Measurements from ENCODE around the gene SERPINA4. TPM values are rescaled to one million over a fixed set of nuclear protein-coding genes. Genes with fewer than 3 reads are reported as not detected.
"Not testable (repeated sequence)": the region's sequence is repeated elsewhere in the genome, so short reads cannot be mapped to it uniquely, and the experiment has no call there.

SERPINA4 gene
- polyA plus RNA-seq, 1 donor, result not detected

GRCh38 chr14:94591073-94591472 is 29.8 kb downstream of the SERPINA4 start:
- DNase-seq (ENCODE audit: low read depth), result no peak

GRCh38 chr14:94591871-94592270 is 30.6 kb downstream of the SERPINA4 start:
- no peak for DNase-seq (ENCODE audit: low read depth)

GRCh38 chr14:94592457-94592856 is 31.2 kb downstream of the SERPINA4 start:
- DNase-seq (ENCODE audit: low read depth), result no peak

GRCh38 chr14:94593376-94593748 is 32.1 kb downstream of the SERPINA4 start:
- no peak for DNase-seq (ENCODE audit: low read depth)

GRCh38 chr14:94593749-94594431 is 32.6 kb downstream of the SERPINA4 start:
- no peak for DNase-seq (ENCODE audit: low read depth)

- no peak for DNase-seq (ENCODE audit: low read depth)
Observed at GRCh38 chr14:94594441-94594840, 33.2 kb downstream of the SERPINA4 start.

GRCh38 chr14:94595912-94596311 is 34.7 kb downstream of the SERPINA4 start:
- no peak for DNase-seq (ENCODE audit: low read depth)

- no peak for DNase-seq (ENCODE audit: low read depth)
Observed at GRCh38 chr14:94596361-94596760, 35.1 kb downstream of the SERPINA4 start.

GRCh38 chr14:94597788-94598187 is 36.5 kb downstream of the SERPINA4 start:
- DNase-seq (ENCODE audit: low read depth), result no peak

GRCh38 chr14:94598506-94598815 is 37.2 kb downstream of the SERPINA4 start:
- no peak for DNase-seq (ENCODE audit: low read depth)

- DNase-seq (ENCODE audit: low read depth), result no peak
Observed at GRCh38 chr14:94598816-94599655, 37.8 kb downstream of the SERPINA4 start.

GRCh38 chr14:94599656-94600004 is 38.4 kb downstream of the SERPINA4 start:
- no peak for DNase-seq (ENCODE audit: low read depth)

- no peak for DNase-seq (ENCODE audit: low read depth)
Observed at GRCh38 chr14:94600148-94600545, 38.9 kb downstream of the SERPINA4 start.

- peak; percentile 16 for DNase-seq (ENCODE audit: low read depth)
Observed at GRCh38 chr14:94601884-94602391, 40.7 kb downstream of the SERPINA4 start.

GRCh38 chr14:94602722-94603121 is 41.5 kb downstream of the SERPINA4 start:
- no peak for DNase-seq (ENCODE audit: low read depth)

GRCh38 chr14:94605361-94605760 is 44.1 kb downstream of the SERPINA4 start:
- DNase-seq (ENCODE audit: low read depth), result no peak

- not testable (repeated sequence) for DNase-seq (ENCODE audit: low read depth)
Observed at GRCh38 chr14:94608966-94609365, 47.7 kb downstream of the SERPINA4 start.

- DNase-seq (ENCODE audit: low read depth), result no peak
Observed at GRCh38 chr14:94611179-94611578, 49.9 kb downstream of the SERPINA4 start.

- no peak for DNase-seq (ENCODE audit: low read depth)
Observed at GRCh38 chr14:94612174-94612573, 50.9 kb downstream of the SERPINA4 start, which contains the start of gene SERPINA3. Gene SERPINA3, plus strand, starts transcription at chr14:94612391. Its CDS starts 2,051 bp downstream, at chr14:94614442.

GRCh38 chr14:94612580-94613554 is 51.6 kb downstream of the SERPINA4 start:
- DNase-seq (ENCODE audit: low read depth), result no peak

- DNase-seq (ENCODE audit: low read depth), result no peak
Observed at GRCh38 chr14:94613720-94614644, 52.7 kb downstream of the SERPINA4 start.

Data from forelimb muscle (tissue), 1 donor.